Measurements from ENCODE around the gene SHBG. TPM values are rescaled to one million over a fixed set of nuclear protein-coding genes. Genes with fewer than 3 reads are reported as not detected.

The SHBG gene
- total and polyA plus RNA-seq, 2 of the 8 experiments (the other 6 are each of a cell fraction or from before 2014, with no cell fraction given), result 1.1 to 1.2 TPM

Small RNA genes within 50 kb of the gene (small RNA-seq; reads per million reads assigned to genes)
- gene CD68 (ENCODE audit: insufficient read depth), result not detected

Other genes with a start within 250 kb of the SHBG start
- 7.6 and 8.7 TPM in 2 replicates for gene TNK1, start 249.0 kb upstream of the SHBG start, total RNA-seq (2021; fragmentation: NEBNext Ultra II Directional; extraction: Animal tissue kit (Norgen Biotek cat#: 25700))
- 9.5 and 13.4 TPM in 2 replicates for gene TNK1, start 249.0 kb upstream of the SHBG start, polyA plus RNA-seq (2011; rRNA removed)
- 35.7 and 38.7 TPM in 2 replicates for gene PLSCR3, start 235.6 kb upstream of the SHBG start, total RNA-seq (2021; fragmentation: NEBNext Ultra II Directional; extraction: Animal tissue kit (Norgen Biotek cat#: 25700))
- 36.1 and 69.0 TPM in 2 replicates for gene PLSCR3, start 235.6 kb upstream of the SHBG start, polyA plus RNA-seq (2011; rRNA removed)
- 97.0 and 104 TPM in 2 replicates for gene TMEM256, start 226.0 kb upstream of the SHBG start, total RNA-seq (2021; fragmentation: NEBNext Ultra II Directional; extraction: Animal tissue kit (Norgen Biotek cat#: 25700))
- 350 and 405 TPM in 2 replicates for gene TMEM256, start 226.0 kb upstream of the SHBG start, polyA plus RNA-seq (2011; rRNA removed)
- 62.6 and 62.8 TPM in 2 replicates for gene NLGN2, start 222.3 kb upstream of the SHBG start, total RNA-seq (2021; fragmentation: NEBNext Ultra II Directional; extraction: Animal tissue kit (Norgen Biotek cat#: 25700))
- 21.2 and 45.6 TPM in 2 replicates for gene NLGN2, start 222.3 kb upstream of the SHBG start, polyA plus RNA-seq (2011; rRNA removed)
- gene SPEM1, start 209.8 kb upstream of the SHBG start, total RNA-seq (2021; fragmentation: NEBNext Ultra II Directional; extraction: Animal tissue kit (Norgen Biotek cat#: 25700)), result not detected in 2 replicates
- gene SPEM1, start 209.8 kb upstream of the SHBG start, polyA plus RNA-seq (2011; rRNA removed), result 0.09 TPM in 1 of 2 replicates, not detected in the other
- not detected in 2 replicates for gene SPEM2, start 204.5 kb upstream of the SHBG start, total RNA-seq (2021; fragmentation: NEBNext Ultra II Directional; extraction: Animal tissue kit (Norgen Biotek cat#: 25700))
- gene SPEM2, start 204.5 kb upstream of the SHBG start, polyA plus RNA-seq (2011; rRNA removed), result 0.03 and 0.17 TPM in 2 replicates
- not detected in 2 replicates for gene SPEM3, start 201.3 kb upstream of the SHBG start, total RNA-seq (2021; fragmentation: NEBNext Ultra II Directional; extraction: Animal tissue kit (Norgen Biotek cat#: 25700))
- 0.02 TPM in 1 of 2 replicates, not detected in the other for gene SPEM3, start 201.3 kb upstream of the SHBG start, polyA plus RNA-seq (2011; rRNA removed)
- 11.2 and 12.2 TPM in 2 replicates for gene TMEM102, start 194.7 kb upstream of the SHBG start, total RNA-seq (2021; fragmentation: NEBNext Ultra II Directional; extraction: Animal tissue kit (Norgen Biotek cat#: 25700))
- gene TMEM102, start 194.7 kb upstream of the SHBG start, polyA plus RNA-seq (2011; rRNA removed), result 10.2 and 14.9 TPM in 2 replicates
- 11.8 and 15.0 TPM in 2 replicates for gene FGF11, start 190.6 kb upstream of the SHBG start, total RNA-seq (2021; fragmentation: NEBNext Ultra II Directional; extraction: Animal tissue kit (Norgen Biotek cat#: 25700))
- 26.1 and 42.0 TPM in 2 replicates for gene FGF11, start 190.6 kb upstream of the SHBG start, polyA plus RNA-seq (2011; rRNA removed)
- gene CHRNB1, start 185.1 kb upstream of the SHBG start, total RNA-seq (2021; fragmentation: NEBNext Ultra II Directional; extraction: Animal tissue kit (Norgen Biotek cat#: 25700)), result 13.8 and 14.1 TPM in 2 replicates
- 28.2 and 33.6 TPM in 2 replicates for gene CHRNB1, start 185.1 kb upstream of the SHBG start, polyA plus RNA-seq (2011; rRNA removed)
- gene ZBTB4, start 150.5 kb upstream of the SHBG start, total RNA-seq (2021; fragmentation: NEBNext Ultra II Directional; extraction: Animal tissue kit (Norgen Biotek cat#: 25700)), result 10.1 and 11.2 TPM in 2 replicates
- gene ZBTB4, start 150.5 kb upstream of the SHBG start, polyA plus RNA-seq (2011; rRNA removed), result 5.9 and 8.1 TPM in 2 replicates
- gene SLC35G6, start 148.7 kb upstream of the SHBG start, total RNA-seq (2021; fragmentation: NEBNext Ultra II Directional; extraction: Animal tissue kit (Norgen Biotek cat#: 25700)), result not detected in 2 replicates
- 0.05 TPM in 1 of 2 replicates, not detected in the other for gene SLC35G6, start 148.7 kb upstream of the SHBG start, polyA plus RNA-seq (2011; rRNA removed)
- gene POLR2A, start 145.8 kb upstream of the SHBG start, total RNA-seq (2021; fragmentation: NEBNext Ultra II Directional; extraction: Animal tissue kit (Norgen Biotek cat#: 25700)), result 150 and 157 TPM in 2 replicates
- 26.8 and 62.7 TPM in 2 replicates for gene POLR2A, start 145.8 kb upstream of the SHBG start, polyA plus RNA-seq (2011; rRNA removed)
- 5.5 and 7.2 TPM in 2 replicates for gene TNFSF12, start 81.1 kb upstream of the SHBG start, total RNA-seq (2021; fragmentation: NEBNext Ultra II Directional; extraction: Animal tissue kit (Norgen Biotek cat#: 25700))
- 9.6 and 15.8 TPM in 2 replicates for gene TNFSF12, start 81.1 kb upstream of the SHBG start, polyA plus RNA-seq (2011; rRNA removed)
- gene TNFSF13, start 71.4 kb upstream of the SHBG start, total RNA-seq (2021; fragmentation: NEBNext Ultra II Directional; extraction: Animal tissue kit (Norgen Biotek cat#: 25700)), result 2.1 and 2.3 TPM in 2 replicates
- 2.6 and 3.1 TPM in 2 replicates for gene TNFSF13, start 71.4 kb upstream of the SHBG start, polyA plus RNA-seq (2011; rRNA removed)
- 80.3 and 86.2 TPM in 2 replicates for gene SENP3, start 68.2 kb upstream of the SHBG start, total RNA-seq (2021; fragmentation: NEBNext Ultra II Directional; extraction: Animal tissue kit (Norgen Biotek cat#: 25700))
- 87.3 and 129 TPM in 2 replicates for gene SENP3, start 68.2 kb upstream of the SHBG start, polyA plus RNA-seq (2011; rRNA removed)
- 0.31 TPM in 1 of 2 replicates, not detected in the other for gene CD68, start 50.5 kb upstream of the SHBG start, total RNA-seq (2021; fragmentation: NEBNext Ultra II Directional; extraction: Animal tissue kit (Norgen Biotek cat#: 25700))
- 0.18 and 0.35 TPM in 2 replicates for gene CD68, start 50.5 kb upstream of the SHBG start, polyA plus RNA-seq (2011; rRNA removed)
- gene MPDU1, start 46.3 kb upstream of the SHBG start, total RNA-seq (2021; fragmentation: NEBNext Ultra II Directional; extraction: Animal tissue kit (Norgen Biotek cat#: 25700)), result 63.2 and 66.9 TPM in 2 replicates
- gene MPDU1, start 46.3 kb upstream of the SHBG start, polyA plus RNA-seq (2011; rRNA removed), result 142 and 154 TPM in 2 replicates
- gene SOX15, start 40.0 kb upstream of the SHBG start, total RNA-seq (2021; fragmentation: NEBNext Ultra II Directional; extraction: Animal tissue kit (Norgen Biotek cat#: 25700)), result 14.3 and 15.2 TPM in 2 replicates
- 26.8 and 39.8 TPM in 2 replicates for gene SOX15, start 40.0 kb upstream of the SHBG start, polyA plus RNA-seq (2011; rRNA removed)
- gene FXR2, start 15.2 kb upstream of the SHBG start, total RNA-seq (2021; fragmentation: NEBNext Ultra II Directional; extraction: Animal tissue kit (Norgen Biotek cat#: 25700)), result 26.2 and 26.8 TPM in 2 replicates
- 44.0 and 63.3 TPM in 2 replicates for gene FXR2, start 15.2 kb upstream of the SHBG start, polyA plus RNA-seq (2011; rRNA removed)
- gene SAT2, start 2.3 kb upstream of the SHBG start, total RNA-seq (2021; fragmentation: NEBNext Ultra II Directional; extraction: Animal tissue kit (Norgen Biotek cat#: 25700)), result 72.3 and 75.3 TPM in 2 replicates
- 36.4 and 36.5 TPM in 2 replicates for gene SAT2, start 2.3 kb upstream of the SHBG start, polyA plus RNA-seq (2011; rRNA removed)
- 19.8 and 21.0 TPM in 2 replicates for gene ATP1B2, start 20.8 kb downstream of the SHBG start, total RNA-seq (2021; fragmentation: NEBNext Ultra II Directional; extraction: Animal tissue kit (Norgen Biotek cat#: 25700))
- gene ATP1B2, start 20.8 kb downstream of the SHBG start, polyA plus RNA-seq (2011; rRNA removed), result 9.1 and 12.6 TPM in 2 replicates
- 198 and 210 TPM in 2 replicates for gene TP53, start 57.4 kb downstream of the SHBG start, total RNA-seq (2021; fragmentation: NEBNext Ultra II Directional; extraction: Animal tissue kit (Norgen Biotek cat#: 25700))
- 143 and 149 TPM in 2 replicates for gene TP53, start 57.4 kb downstream of the SHBG start, polyA plus RNA-seq (2011; rRNA removed)
- gene WRAP53, start 58.3 kb downstream of the SHBG start, total RNA-seq (2021; fragmentation: NEBNext Ultra II Directional; extraction: Animal tissue kit (Norgen Biotek cat#: 25700)), result 29.3 and 30.1 TPM in 2 replicates
- 29.2 and 38.4 TPM in 2 replicates for gene WRAP53, start 58.3 kb downstream of the SHBG start, polyA plus RNA-seq (2011; rRNA removed)
- 15.0 and 16.0 TPM in 2 replicates for gene EFNB3, start 75.1 kb downstream of the SHBG start, total RNA-seq (2021; fragmentation: NEBNext Ultra II Directional; extraction: Animal tissue kit (Norgen Biotek cat#: 25700))
- gene EFNB3, start 75.1 kb downstream of the SHBG start, polyA plus RNA-seq (2011; rRNA removed), result 27.1 and 27.3 TPM in 2 replicates
- 0.13 and 0.21 TPM in 2 replicates for gene DNAH2, start 87.6 kb downstream of the SHBG start, total RNA-seq (2021; fragmentation: NEBNext Ultra II Directional; extraction: Animal tissue kit (Norgen Biotek cat#: 25700))
- 0.18 and 0.25 TPM in 2 replicates for gene DNAH2, start 87.6 kb downstream of the SHBG start, polyA plus RNA-seq (2011; rRNA removed)
- 3.4 and 3.7 TPM in 2 replicates for gene KDM6B, start 204.1 kb downstream of the SHBG start, total RNA-seq (2021; fragmentation: NEBNext Ultra II Directional; extraction: Animal tissue kit (Norgen Biotek cat#: 25700))
- gene KDM6B, start 204.1 kb downstream of the SHBG start, polyA plus RNA-seq (2011; rRNA removed), result 0.48 and 0.80 TPM in 2 replicates
- 0.69 TPM in 1 of 2 replicates, not detected in the other for gene TMEM88, start 224.9 kb downstream of the SHBG start, total RNA-seq (2021; fragmentation: NEBNext Ultra II Directional; extraction: Animal tissue kit (Norgen Biotek cat#: 25700))
- 8.8 and 11.6 TPM in 2 replicates for gene TMEM88, start 224.9 kb downstream of the SHBG start, polyA plus RNA-seq (2011; rRNA removed)
- 27.0 and 30.2 TPM in 2 replicates for gene NAA38, start 227.4 kb downstream of the SHBG start, total RNA-seq (2021; fragmentation: NEBNext Ultra II Directional; extraction: Animal tissue kit (Norgen Biotek cat#: 25700))
- 109 and 116 TPM in 2 replicates for gene NAA38, start 227.4 kb downstream of the SHBG start, polyA plus RNA-seq (2011; rRNA removed)
- 15.5 and 18.0 TPM in 2 replicates for gene CYB5D1, start 227.9 kb downstream of the SHBG start, total RNA-seq (2021; fragmentation: NEBNext Ultra II Directional; extraction: Animal tissue kit (Norgen Biotek cat#: 25700))
- 11.0 and 13.5 TPM in 2 replicates for gene CYB5D1, start 227.9 kb downstream of the SHBG start, polyA plus RNA-seq (2011; rRNA removed)